ENCODE results near the gene PRKCE.

Gene PRKCE

DNA sequence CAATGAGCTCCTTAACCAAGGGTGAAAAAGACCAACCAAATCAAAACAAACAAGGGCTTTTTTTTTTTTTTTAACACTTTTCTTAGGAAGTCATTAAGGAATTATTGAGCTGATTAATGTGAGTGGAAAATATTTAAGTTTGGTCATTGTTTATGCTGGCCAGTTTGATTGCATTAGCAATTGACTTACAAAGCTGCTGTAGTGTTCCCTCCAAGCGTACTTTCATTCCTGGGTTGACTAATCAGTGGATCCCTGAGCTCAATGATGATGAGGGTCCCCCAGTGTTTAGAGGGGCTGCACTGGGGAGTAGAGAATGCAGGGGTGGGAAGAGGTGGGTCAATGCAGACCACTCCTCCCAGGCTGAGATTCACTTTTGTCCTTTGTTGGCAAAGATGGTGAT is 119.3 kb downstream of the PRKCE start:
- TF ChIP-seq, protein P1, sequence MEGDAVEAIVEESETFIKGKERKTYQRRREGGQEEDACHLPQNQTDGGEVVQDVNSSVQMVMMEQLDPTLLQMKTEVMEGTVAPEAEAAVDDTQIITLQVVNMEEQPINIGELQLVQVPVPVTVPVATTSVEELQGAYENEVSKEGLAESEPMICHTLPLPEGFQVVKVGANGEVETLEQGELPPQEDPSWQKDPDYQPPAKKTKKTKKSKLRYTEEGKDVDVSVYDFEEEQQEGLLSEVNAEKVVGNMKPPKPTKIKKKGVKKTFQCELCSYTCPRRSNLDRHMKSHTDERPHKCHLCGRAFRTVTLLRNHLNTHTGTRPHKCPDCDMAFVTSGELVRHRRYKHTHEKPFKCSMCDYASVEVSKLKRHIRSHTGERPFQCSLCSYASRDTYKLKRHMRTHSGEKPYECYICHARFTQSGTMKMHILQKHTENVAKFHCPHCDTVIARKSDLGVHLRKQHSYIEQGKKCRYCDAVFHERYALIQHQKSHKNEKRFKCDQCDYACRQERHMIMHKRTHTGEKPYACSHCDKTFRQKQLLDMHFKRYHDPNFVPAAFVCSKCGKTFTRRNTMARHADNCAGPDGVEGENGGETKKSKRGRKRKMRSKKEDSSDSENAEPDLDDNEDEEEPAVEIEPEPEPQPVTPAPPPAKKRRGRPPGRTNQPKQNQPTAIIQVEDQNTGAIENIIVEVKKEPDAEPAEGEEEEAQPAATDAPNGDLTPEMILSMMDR (conservative IDR thresholded peaks at IDR 0.05; ENCODE audit: low read depth) = no peak
- no peak for DNase-seq (ENCODE audit: low spot score)
- no peak overlapping the region for H3K27ac ChIP-seq
- POLR2A ChIA-PET (ENCODE audit: low non-redundant PET) = no interaction called here
- CTCF ChIA-PET = interaction anchor here (0.5 to 0.7 kb wide), 3 partner anchors 27 to 526 kb away, joined by 3 to 6 read pairs (median 3); partner anchors contain the start of gene EPAS1

- TF ChIP-seq, protein P1 (conservative IDR thresholded peaks at IDR 0.05; ENCODE audit: low read depth) = no peak
- DNase-seq (ENCODE audit: low spot score) = no peak
- no peak overlapping the region for H3K27ac ChIP-seq
- ChIA-PET POLR2A (ENCODE audit: low non-redundant PET) (no interaction called here), CTCF (interaction anchor here (0.5 to 0.7 kb wide), 3 partner anchors 27 to 526 kb away, joined by 3 to 6 read pairs (median 3); partner anchors contain the start of gene EPAS1)
Observed at GRCh38 chr2:45771261-45771660, 119.8 kb downstream of the PRKCE start.

DNA sequence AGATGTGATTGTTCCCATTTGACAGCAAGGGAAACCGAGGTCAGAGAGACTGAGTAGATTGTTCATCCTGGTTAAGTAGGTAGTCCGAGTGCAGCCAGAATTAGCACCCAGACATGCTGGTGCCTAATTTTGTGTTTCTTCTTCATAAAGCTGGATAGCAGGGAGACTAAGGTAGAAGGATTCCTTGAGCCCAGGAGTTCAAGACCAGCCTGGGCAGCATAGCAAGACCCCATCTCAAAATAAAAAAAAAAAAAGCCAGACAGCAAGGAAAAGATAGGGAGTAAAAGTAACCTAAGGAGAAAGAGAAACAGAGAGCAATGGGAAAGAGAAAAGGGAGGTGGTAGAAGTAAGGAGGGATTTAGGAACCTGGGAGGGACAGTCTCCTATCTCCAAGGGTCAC is 120.6 kb downstream of the PRKCE start:
- POLR2A ChIA-PET (ENCODE audit: low non-redundant PET) = no interaction called here
- no peak for DNase-seq (ENCODE audit: low spot score)
- TF ChIP-seq, protein P1 (conservative IDR thresholded peaks at IDR 0.05; ENCODE audit: low read depth) = no peak
- CTCF ChIA-PET = no interaction called here
- no peak overlapping the region for H3K27ac ChIP-seq

DNA sequence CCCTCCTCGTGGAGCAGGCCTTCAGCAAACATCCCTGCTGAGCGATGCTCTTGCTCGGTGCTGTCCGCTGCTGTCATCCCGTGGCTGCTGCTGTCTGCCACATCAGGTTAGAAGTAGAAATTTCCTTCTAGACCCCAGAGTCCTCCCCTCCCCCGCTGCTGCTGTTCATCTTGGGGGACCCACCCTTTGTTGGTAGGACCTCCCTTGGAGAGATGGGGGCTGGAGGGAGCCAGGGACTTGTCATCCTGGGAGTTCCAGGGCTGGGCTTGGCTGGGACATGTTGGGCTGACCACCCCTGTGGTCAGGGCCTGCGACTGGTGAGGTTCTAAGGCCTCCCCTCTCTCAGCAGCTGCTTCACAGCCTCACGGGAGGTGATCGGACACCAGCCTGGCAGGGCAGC is 122.4 kb downstream of the PRKCE start:
- TF ChIP-seq, protein P1 (conservative IDR thresholded peaks at IDR 0.05; ENCODE audit: low read depth) = no peak
- ChIA-PET CTCF (no interaction called here), POLR2A (ENCODE audit: low non-redundant PET) (no interaction called here)
- no peak overlapping the region for H3K27ac ChIP-seq
- no peak for DNase-seq (ENCODE audit: low spot score)

DNA sequence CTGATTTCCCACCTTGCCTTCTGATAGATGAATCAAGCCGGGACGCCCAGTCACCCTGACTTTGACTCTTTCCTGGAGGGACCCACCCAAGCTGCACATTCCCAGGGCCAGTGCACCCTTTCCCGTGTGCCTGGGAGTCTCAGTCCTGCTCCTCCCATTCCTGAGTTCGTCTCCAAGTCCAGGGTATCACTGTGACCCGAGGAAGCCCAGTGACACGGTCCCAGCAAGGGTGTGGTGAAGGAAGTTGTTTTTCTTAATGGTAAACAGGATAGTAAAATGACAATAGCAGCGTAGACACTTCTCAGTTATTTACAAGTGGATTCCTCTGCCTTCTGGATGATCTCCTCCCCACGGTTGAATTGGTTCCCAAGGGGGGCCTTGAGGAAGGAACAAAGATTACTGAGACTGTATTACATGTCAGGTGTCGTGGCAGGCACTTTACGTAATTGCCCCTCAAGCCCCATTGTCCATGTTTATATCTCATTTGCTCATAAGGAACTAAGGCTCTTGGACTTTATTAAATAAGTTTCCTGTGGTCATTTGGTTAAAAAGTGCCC is 123.3 kb downstream of the PRKCE start:
- H3K27ac ChIP-seq = no peak overlapping the region
- CTCF ChIA-PET = no interaction called here
- POLR2A ChIA-PET (ENCODE audit: low non-redundant PET) = no interaction called here
- TF ChIP-seq, protein P1 (conservative IDR thresholded peaks at IDR 0.05; ENCODE audit: low read depth) = no peak
- DNase-seq (ENCODE audit: low spot score) = no peak

- ChIA-PET CTCF (no interaction called here), POLR2A (ENCODE audit: low non-redundant PET) (no interaction called here)
- DNase-seq (ENCODE audit: low spot score) = no peak
- H3K27ac ChIP-seq = no peak overlapping the region
- TF ChIP-seq, protein P1 (conservative IDR thresholded peaks at IDR 0.05; ENCODE audit: low read depth) = no peak
Observed at GRCh38 chr2:45776160-45776955, 124.9 kb downstream of the PRKCE start.

Measured in RWPE1 (cell line).